ENCODE results near the gene ENPP7.
A peak's percentile ranks its signal among the peaks of the same experiment; 100 is the strongest.
"Not testable (repeated sequence)": the region's sequence is repeated elsewhere in the genome, so short reads cannot be mapped to it uniquely, and the experiment has no call there.

ENPP7 gene

DNA sequence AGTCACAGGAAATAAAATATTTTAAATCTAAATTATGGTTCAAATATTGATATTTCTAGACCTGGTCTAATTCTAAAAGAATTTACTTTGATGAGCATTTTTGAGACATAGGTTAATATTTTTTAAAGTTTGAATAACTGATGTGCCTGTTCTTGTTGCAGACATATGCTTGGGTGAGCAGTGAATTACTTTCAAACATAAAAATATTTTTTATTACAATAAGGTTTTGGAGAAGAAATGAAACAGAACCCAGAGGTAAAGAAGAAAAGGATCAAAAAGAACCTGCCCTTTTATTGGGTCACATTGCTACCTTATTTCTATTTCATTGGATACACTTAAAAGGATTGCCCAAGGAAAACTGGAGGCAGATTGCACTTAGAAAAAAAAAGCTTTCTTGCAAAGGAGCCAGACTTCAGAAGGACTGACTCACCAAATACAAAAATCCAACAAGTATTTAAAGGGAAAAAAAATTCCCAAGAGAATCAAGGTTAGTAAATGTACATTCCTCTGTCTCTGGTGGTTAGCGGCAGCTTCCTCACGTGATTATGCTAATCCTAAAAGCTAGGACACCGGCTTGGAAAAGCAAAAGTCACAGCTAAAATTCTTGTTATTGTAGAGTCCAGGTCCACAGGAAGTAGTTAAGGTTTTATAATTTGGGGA is 18.5 kb downstream of the ENPP7 start:
- DNase-seq (ENCODE audit: low read depth in 2 of 2): peak; percentile 38 to 44

DNA sequence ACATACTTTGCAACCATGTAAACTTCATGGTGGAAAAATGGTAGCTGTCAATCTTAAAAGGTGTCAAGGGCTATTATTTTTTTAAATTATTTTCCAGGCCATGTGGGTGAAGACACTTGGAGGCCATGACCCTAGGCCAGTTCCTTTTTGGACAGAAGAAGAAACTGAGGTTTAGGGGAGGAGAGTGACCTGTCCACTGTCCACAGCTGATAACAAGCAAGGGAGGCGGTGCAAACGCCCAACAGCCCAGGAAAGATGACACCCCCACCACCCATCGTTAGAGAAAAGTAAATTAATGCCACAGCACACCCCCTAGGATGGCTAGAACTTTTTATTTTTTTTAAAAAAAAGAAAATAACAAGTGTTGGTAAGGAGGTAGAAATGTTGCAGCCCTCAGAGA is 19.2 kb downstream of the ENPP7 start:
- no peak for DNase-seq (ENCODE audit: low read depth in 2 of 2)

DNA sequence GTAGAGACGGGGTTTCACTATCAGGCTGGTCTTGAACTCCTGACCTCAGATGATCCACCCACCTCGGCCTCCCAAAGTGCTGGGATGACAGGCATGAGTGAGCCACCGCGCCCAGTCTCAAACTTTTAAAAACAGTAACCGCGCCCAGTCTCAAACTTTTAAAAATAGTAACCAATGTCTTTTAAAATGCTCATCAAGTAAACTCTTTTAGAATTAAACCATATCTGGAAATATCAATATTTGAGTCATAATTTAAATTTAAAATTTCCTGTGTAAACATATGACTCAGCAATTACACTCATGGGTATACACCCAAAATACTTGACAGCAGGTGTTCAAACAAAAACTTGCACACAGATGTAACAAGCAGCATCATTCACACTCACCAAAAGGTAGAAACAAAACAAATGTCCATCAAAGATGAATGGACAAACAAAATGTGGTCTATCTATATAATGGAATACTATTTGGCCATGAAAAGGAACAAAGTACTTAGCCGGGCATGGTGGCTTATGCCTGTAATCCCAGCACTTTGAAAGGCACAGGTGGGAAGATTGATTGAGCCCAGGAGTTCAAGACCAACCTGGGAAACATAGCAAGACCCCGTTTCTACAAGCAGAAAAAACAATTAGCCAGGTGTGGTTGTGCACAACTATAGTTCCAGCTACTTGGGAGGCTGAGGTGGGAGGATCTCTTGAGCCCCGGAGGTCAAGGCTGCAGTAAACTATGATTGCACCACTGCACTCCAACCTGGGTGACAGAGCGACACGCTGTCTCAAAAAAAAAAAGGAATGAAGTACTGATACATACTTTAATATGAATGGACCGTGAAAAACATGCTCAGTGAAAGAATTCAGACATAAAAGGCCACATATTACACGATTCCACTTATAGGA is 20.2 kb downstream of the ENPP7 start:
- no peak for DNase-seq (ENCODE audit: low read depth in 2 of 2)

DNA sequence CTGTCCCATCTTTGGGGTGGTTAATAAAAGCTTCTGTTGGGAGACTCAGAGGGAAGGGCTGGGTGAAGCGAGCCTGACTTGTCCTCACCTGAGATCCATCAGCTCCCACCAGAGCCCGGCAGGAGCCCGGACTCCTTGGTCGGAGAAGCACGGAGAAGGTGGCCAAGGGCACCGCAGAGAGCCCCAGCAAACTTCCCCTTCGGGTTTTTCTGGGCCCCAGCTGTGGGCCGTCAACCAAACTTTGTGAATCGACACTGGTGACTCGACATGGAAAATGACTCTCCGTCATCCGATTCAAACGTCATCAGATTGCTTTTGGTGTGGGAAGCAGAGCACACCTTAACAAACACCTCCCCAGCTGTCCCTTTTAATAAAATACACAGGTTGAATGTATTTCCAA is 21.4 kb downstream of the ENPP7 start:
- no peak for DNase-seq (ENCODE audit: low read depth in 2 of 2)

DNA sequence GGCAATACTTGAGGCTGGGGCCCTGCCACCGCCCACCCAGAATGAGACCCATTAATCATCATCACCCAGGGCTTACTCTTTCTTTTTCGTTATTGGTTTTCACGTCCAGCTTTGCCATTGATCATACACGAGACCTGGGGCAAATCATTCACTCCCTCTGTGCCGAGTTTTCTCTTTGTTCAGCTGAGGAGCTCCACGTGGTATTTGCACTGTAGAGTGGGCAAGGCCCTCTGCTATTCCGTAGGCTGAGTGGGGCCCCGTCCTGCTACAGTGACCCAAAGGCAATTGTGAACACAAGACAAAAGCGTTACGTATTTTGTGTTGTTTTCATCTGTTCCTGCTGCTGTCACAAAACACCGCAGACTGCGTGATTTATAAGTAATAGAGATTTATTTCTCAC is 23.6 kb downstream of the ENPP7 start:
- no peak for DNase-seq (ENCODE audit: low read depth in 2 of 2)

DNA sequence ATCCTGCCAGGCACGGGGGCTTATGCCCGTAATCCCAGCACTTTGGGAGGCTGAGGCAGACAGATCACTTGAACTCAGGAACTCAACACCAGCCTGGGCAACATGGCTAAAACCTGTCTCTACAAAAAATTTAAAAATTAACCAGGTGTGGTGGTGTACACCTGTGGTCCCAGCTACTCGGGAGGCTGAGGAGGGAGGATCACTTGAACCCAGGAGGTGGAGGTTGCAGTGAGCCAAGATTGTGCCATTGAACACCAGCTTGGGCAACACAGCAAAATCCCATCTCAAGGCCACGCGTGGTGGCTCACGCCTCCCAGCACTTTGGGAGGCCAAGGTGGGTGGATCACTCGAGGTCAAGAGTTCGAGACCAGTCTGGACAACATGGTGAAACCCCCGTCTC is 24.2 kb downstream of the ENPP7 start:
- DNase-seq (ENCODE audit: low read depth in 2 of 2): not testable (repeated sequence)

DNA sequence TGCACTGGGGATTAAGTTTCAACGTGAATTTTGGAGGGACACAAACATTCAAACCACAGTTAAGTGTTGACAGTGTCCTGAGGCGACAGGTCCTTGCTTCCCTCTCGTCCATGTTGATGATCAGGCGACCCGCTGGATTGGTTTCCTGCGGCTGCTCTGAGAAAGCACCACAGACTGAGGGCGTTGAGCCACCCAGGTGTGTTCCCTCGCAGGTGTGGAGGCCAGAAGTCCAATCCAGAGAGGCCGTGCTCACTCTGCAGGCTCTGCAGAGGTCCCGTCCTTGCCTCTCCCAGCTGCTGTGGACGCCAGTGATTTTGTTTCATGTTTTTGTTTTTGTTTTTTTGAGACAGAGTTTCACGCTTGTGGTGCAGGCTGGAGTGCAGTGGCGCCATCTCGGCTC is 24.8 kb downstream of the ENPP7 start:
- no peak for DNase-seq (ENCODE audit: low read depth in 2 of 2)

DNA sequence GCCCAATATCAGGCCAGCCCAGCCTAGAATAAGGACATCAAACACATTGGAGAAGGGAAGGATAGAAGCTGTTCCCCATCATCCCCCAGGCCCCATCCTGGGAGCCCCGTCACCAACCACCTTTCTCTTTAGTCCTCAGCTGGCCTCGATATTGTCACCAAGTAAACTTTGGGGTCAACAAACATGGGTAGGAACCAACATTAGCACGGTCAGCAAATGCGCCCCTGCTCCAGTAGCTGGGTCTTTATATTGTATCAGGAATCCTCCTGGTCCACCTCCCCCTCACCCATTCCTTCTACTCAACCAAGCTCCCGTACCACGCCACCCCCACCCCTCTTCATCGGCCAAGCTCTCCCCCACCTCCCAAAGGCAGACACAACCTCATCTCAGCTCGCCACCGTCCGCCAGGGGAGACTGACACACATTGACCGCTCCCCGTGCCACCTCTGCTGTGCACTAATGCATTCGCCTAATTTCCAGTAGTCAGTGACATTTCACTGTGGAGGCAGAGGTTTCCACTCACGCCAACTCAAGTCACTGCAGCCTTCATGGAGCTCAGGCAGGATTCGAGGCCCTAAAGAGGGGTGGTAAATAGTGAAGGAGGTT is 26.5 kb downstream of the ENPP7 start:
- DNase-seq (ENCODE audit: low read depth in 2 of 2): no peak

DNA sequence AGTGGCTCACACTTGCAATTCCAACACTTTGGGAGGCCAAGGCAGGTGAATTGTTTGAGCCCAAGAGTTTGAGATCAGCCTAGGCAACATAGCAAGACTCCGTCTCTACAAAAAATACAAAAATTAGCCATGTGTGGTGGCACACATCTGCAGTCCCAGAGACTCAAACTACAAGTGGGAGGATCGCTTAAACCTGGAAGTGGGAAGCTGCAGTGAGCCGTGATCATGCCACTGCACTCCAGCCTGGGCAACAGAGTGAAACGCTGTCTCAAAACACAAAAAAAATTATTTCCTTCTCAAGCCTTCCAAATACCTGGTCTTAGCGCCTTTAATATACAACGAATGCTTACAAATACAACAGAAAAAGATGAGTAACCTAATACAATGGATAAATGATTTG is 27.5 kb downstream of the ENPP7 start:
- no peak for DNase-seq (ENCODE audit: low read depth in 2 of 2)

DNA sequence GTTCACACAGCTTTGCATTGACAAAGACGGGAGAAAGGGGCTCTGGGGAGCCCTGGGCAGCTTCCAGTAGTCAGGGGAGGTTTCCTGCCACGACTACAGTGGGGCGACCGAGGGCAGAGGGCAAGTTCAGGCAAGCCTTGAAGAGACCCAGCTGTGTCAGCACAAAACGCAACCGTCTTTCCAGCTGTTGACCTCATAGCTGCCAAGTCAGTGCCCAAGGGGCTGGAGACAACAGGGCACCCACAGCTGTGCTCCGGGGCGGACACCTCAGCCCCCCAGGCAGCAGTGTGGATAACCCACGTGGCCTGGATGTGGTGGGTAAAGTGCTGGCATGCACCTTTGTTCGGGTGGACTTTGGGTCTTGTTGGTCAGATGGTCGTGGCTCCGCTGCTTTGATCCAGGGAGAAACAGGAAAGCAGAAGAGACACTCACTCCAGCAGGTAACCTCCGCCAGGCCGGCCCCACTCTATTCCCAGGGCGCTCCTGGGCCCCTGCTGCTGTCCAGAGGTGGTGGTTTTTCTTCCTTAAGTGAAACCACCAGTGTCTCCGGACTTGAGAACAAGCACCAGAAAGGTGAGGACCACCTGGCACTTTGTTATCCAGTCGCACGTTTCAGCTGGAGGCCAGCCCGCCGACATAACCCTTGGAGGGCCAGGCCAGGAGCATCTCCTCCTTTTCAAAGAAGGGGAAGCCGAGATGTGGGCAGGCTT is 29.6 kb downstream of the ENPP7 start:
- DNase-seq (ENCODE audit: low read depth in 2 of 2): no peak

DNA sequence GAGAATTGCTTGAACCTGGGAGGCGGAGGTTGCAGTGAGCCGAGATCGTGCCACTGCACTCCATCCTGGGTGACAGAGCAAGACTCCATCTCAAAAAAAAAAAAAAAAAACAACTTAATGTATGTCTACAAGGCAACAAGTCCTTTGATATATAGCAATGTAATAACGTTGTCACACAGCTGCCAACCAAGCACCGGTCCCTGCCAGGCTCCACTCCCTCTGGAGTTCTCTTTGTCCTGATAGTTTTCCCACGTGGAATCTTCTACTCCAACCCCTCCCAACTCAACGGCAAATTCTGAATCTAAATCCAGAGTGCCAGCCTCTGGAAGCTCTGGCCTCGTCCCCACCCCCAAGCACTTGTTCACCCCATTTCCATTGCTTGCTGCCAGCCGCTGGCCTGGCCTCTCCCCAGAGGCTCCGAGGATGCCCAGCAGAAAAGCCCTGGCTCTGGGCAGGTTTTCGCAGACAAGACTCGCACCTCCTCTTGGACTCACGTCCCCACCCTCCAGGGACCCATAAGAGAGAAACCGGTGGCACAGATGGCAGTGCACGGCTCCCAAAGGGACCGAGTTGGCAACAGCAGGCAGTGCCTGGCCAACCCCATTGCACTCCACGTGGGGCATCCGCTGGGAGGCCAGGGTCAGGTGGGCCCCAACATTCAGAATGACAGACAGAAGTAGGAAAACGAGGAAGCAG is 31.3 kb downstream of the ENPP7 start:
- no peak for DNase-seq (ENCODE audit: low read depth in 2 of 2)

DNA sequence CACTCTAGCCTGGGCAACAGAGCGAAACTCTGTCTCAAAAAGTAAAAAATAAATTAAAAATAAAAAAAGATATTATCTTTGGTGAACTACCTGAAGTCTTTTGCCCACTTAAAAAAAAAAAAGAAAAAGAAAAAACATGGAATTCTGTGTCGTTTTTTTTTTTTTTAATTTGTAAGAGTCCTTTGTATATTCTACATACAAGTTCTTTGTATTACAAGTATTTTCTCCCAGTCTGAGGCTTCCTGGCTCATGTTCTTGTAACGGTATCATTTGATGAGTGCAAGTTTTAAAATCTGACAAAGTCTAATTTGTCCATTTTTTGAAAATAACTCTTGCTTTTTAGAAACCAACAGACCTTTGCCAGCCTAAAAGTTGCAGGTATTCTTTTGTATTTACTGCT is 35.0 kb downstream of the ENPP7 start:
- no peak for DNase-seq (ENCODE audit: low read depth in 2 of 2)

DNA sequence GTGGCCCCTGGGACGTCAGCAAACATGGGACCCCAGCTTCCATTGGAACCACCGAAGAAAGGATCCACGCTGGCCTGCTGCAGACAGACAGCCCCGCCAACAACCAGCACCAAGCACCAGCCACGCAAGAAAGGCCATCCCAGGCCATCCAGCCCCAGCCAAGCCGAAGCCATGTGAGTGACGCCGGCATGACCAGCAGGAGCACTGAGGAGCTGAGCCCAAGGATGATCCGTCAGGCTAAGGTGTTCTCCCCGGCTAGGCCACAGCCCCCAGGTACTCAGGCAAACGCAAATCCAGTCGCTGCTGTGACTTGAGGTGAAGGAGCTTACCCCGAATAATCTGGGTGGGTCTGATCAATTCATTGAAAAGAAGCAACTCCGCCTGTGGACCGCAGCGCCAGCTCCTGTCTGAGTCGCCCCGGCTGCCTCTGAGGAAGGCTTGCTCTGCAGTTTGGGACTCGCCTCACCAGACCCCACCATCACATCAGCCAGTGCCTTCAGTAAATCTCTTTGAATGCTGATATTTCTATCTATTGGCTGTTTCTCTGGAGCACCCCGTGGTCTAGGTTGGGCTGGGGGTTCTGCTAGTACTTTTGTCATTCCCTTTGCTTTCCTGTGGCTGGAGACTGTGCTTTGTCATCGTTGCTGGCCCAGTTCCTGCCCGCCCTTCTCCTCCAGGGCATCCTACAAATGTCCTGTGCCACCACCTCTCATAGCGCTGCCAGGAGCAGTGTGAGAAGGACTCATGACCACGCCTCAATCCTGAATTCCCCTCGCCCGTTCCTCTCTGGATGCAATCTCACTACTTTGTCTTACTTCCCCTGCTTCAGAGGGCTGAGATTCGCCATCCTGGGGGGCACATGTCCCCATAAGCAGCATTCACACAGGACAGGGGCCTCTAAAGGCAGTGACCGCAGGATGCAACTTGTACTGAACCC is 39.1 kb downstream of the ENPP7 start:
- DNase-seq (ENCODE audit: low read depth in 2 of 2): no peak

DNA sequence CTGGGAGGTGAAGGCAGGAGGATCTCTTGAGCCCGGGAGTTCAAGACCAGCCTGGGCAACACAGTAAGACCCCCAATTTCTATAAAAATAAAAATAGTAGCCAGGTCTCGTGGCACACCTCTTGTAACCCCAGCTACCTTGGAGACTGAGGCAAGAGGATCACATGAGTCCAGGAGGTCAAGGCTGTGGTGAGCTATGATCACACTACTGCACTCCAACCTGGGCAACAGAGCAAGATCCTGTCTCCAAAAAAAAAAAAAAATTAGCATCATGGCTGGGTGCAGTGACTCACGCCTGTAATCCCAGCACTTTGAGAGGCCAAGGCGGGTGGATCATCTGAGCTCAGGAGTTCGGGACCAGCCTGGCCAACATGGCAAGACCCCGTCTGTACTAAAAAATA is 40.5 kb downstream of the ENPP7 start:
- DNase-seq (ENCODE audit: low read depth in 2 of 2): no peak

DNA sequence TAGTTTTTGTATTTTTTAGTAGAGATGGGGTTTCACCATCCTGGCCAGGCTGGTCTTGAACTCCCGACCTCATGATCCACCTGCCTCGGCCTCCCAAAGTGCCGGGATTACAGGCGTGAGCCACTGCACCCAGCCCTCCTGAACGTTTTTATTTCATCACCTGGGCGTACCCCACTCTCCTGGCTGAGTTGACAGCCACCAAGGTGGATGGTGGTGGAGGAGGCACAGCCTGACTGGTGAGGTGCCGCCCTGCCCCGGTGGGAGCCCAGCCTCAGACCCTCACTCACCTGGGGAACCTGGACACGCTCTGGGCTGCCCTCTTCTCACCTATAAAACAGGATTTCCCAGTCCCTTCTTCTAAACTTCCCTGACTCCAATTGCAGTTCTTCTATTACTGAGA is 42.0 kb downstream of the ENPP7 start:
- DNase-seq (ENCODE audit: low read depth in 2 of 2): not testable (repeated sequence)

DNA sequence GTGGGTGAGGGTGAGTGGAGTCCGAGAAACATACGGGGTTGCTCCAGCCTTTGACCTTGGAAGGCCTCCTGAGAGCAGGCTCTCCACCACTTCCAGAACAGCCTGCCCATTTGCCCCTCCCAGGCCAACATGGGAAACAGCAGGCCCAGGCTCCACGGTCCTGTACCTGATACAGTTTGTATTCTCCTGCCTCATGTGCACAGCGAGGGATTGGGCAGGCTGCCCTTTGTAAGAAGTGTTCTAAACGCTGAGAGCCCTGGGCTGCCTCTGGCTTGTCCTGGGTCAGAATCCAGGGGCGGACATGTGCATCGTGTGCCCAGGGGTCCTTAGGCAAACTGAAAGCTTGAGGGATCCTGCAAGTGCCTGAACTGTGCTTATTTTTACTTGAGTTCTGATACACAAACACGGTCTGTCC is 43.8 kb downstream of the ENPP7 start:
- no peak for DNase-seq (ENCODE audit: low read depth in 2 of 2)

DNA sequence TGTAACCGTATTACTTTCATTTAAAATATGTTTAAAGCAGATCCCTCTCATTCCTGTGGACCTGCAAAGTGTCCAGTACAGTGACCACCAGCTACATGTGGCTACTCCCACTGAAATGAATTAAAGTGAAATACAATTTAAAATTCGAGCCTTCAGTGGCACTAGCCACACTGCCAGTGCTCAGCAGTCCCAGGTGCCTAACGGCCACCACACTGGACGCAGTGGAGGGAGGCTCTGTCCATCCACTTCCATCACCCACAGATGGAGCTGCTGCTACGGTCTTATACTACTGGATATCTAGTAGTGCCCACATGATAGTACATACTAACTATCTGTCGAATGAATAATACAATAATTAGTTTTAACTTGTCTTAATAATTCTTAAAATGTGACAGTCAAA is 44.9 kb downstream of the ENPP7 start:
- no peak for DNase-seq (ENCODE audit: low read depth in 2 of 2)

DNA sequence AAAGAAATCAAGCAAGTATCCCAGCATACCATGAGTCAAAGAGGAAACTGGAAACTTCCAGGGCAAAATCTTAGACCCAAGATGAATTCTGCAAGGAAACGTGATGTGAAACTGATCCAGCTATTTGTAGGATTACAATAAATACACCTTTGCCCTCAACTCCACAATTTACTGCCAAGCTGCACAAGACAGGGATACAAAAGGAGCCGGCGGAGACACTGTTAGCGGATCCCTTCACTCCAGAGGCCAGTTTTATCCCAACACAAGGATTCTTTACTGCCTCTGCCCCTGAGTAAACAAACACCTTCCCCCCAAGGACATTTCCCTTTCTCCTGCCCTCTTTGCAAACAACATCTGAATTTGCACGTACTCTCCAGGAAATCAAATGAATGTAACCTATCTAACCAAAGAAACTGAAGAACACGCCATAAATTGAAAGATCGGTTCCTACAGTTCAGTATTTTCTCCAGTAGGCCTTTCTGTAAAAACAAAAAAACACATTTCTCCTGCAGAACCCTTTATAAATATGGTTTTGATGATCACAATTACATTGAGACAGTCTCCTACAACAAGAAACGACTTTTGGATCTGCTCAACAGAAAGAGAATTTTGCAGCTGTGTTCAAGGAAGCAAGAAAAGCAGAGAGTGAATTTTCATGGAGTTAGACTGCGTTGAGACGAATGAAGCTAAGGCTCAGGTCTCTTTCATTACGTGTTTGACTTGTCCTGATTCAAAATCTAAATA is 45.8 kb downstream of the ENPP7 start:
- no peak for DNase-seq (ENCODE audit: low read depth in 2 of 2)

DNA sequence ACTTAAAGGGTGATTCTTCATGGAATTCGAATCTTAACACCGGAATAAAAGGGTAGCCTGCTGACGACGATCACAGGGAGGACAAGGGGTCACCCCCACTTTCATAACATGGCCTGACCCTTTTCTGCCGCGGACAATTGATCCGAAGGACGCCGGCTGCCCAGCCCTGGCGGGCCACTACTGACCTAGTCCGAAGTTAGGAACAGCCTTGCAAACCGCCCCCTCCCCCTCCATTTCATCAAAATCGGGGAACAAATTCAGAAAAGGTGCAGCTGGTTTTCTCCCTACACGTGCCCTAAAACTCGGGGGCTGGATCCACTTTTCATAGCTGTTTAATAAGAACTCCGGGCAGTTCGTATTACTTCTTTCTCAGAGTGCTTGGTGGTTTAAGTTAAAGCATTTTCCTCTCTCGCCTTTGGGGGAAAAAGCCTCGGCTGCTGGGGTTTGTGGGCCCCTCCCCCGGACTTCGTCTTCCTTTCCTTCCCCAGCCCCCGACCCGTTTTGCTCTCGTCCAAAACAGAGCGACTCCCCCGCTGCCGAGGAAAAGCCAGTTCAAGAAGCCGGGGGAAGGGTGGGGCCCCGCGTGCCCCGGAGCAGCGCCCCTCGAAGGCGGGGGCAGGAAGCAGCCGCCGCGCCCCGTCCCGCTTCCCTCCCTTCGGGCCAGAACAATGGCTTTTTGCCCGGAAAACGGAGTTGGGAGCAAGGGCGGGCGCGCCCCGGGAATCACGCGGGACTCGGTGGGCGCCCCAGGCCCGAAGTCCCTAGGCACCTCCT is 46.6 kb downstream of the ENPP7 start:
- DNase-seq (ENCODE audit: low read depth in 2 of 2): peak; percentile 32 to 35

Measured in fibroblast of skin of left quadriceps (primary cell).